ENCODE results near the gene SLC25A27. TPM values are rescaled to one million over a fixed set of nuclear protein-coding genes. Genes with fewer than 3 reads are reported as not detected.

The SLC25A27 gene
- total RNA-seq, 1 donor from 2014 or later = 0.78 TPM

GRCh38 chr6:46655803-46656202 lies 3.0 kb downstream of the SLC25A27 start:
- Mint-ChIP-seq H3K36me3 (ENCODE audit: low read depth) (no peaks in the 10 kb centered on the region), H3K4me1 (peaks cover 13% of the 10 kb centered on the region), H3K27ac (no peak overlapping the region), H3K4me3 (no peak overlapping the region), H3K27me3 (peaks cover 33% of the 10 kb centered on the region), H3K9me3 (no peaks in the 10 kb centered on the region)
- no peak for TF ChIP-seq CTCF (IDR thresholded peaks at IDR 0.05)
- CTCF ChIA-PET = no interaction called here
- POLR2A ChIA-PET = no interaction called here
- DNase-seq (no peak), ATAC-seq (ENCODE audit: low read depth) (no peak)
- intact Hi-C loops (cut with micrococcal nuclease) = no loop called here

- Mint-ChIP-seq H3K9me3 (no peaks in the 10 kb centered on the region), H3K4me3 (no peak overlapping the region), H3K4me1 (peaks cover 6% of the 10 kb centered on the region), H3K27me3 (peaks cover 18% of the 10 kb centered on the region), H3K27ac (no peak overlapping the region), H3K36me3 (ENCODE audit: low read depth) (no peaks in the 10 kb centered on the region)
- ChIA-PET CTCF (no interaction called here), POLR2A (no interaction called here)
- no peak for DNase-seq
- ATAC-seq (ENCODE audit: low read depth) = no peak
- TF ChIP-seq CTCF (IDR thresholded peaks at IDR 0.05) = no peak
- intact Hi-C loops (cut with micrococcal nuclease) = no loop called here
Measured at GRCh38 chr6:46657642-46658041, 4.9 kb downstream of the SLC25A27 start.

DNA sequence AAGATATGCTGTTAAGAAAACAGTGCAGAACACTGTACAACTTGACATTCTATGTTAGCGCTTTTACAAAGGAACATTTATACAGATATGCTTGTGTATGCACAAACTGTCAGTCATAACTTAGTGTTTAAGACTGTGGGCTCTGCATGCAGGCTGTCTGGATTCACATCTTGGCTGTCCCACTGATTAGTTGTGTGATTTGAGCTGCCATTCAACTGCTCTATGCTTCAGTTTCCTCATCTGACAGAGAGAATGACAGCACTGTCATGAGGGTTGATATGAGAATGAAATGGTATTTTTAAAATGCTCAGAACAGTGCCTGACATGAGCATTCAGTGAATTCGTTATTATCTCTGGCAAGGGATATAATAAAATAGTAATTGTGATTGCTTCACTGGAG lies 8.7 kb downstream of the SLC25A27 start:
- intact Hi-C loops (cut with micrococcal nuclease) = no loop called here
- no peak for TF ChIP-seq CTCF (IDR thresholded peaks at IDR 0.05)
- Mint-ChIP-seq H3K9me3 (no peaks in the 10 kb centered on the region), H3K4me1 (no peaks in the 10 kb centered on the region), H3K36me3 (ENCODE audit: low read depth) (no peaks in the 10 kb centered on the region), H3K27ac (no peak overlapping the region), H3K4me3 (no peak overlapping the region), H3K27me3 (no peaks in the 10 kb centered on the region)
- DNase-seq (no peak), ATAC-seq (ENCODE audit: low read depth) (no peak)
- CTCF ChIA-PET = no interaction called here
- POLR2A ChIA-PET = no interaction called here

GRCh38 chr6:46667377-46667776 lies 14.6 kb downstream of the SLC25A27 start:
- Mint-ChIP-seq H3K4me3 (no peak overlapping the region), H3K27me3 (no peaks in the 10 kb centered on the region), H3K36me3 (ENCODE audit: low read depth) (no peaks in the 10 kb centered on the region), H3K9me3 (no peaks in the 10 kb centered on the region), H3K27ac (no peak overlapping the region), H3K4me1 (no peaks in the 10 kb centered on the region)
- DNase-seq (no peak), ATAC-seq (ENCODE audit: low read depth) (no peak)
- ChIA-PET POLR2A (no interaction called here), CTCF (no interaction called here)
- TF ChIP-seq CTCF (IDR thresholded peaks at IDR 0.05) = no peak
- intact Hi-C loops (cut with micrococcal nuclease) = no loop called here

- no peak for TF ChIP-seq CTCF (IDR thresholded peaks at IDR 0.05)
- Mint-ChIP-seq H3K4me3 (no peak overlapping the region), H3K27me3 (peaks cover 2% of the 10 kb centered on the region), H3K4me1 (no peaks in the 10 kb centered on the region), H3K36me3 (ENCODE audit: low read depth) (no peaks in the 10 kb centered on the region), H3K27ac (no peak overlapping the region), H3K9me3 (no peaks in the 10 kb centered on the region)
- DNase-seq (no peak), ATAC-seq (ENCODE audit: low read depth) (no peak)
- intact Hi-C loops (cut with micrococcal nuclease) = no loop called here
- POLR2A ChIA-PET = no interaction called here
- CTCF ChIA-PET = no interaction called here
Measured at GRCh38 chr6:46674410-46674809, 21.6 kb downstream of the SLC25A27 start.

Measured in activated B cell treated with CpG ODN at 0.5 μM for 24 hours (primary cell).